HCT116 (cell line): ENCODE data around the gene ASB14. TPM values are rescaled to one million over a fixed set of nuclear protein-coding genes. Genes with fewer than 3 reads are reported as not detected.

Experiments used
- ATAC-seq: fragments of 200-7000 bp; cut with Tn5 transposase; 2 replicates; pipeline ENCODE4 v1.9.1; 2020; ENCODE audit warnings: mild to moderate bottlenecking, moderate library complexity
- BruUV-seq: library from RNA; stranded (reverse); fragments of 400-500 nt; replicated peaks from 2 replicates; lab custom pipeline; 2021; lab: Mats Ljungman, UMichigan
- CTCF ChIA-PET: fragments of 300-600 bp; sonication (Branson Sonifier 250); formaldehyde crosslinking; loops from one replicate; lab custom pipeline; 2021; ENCODE audit warnings: antibody characterized with exemption; lab: Charles Lee
- POLR2A ChIA-PET: fragments of 300-600, 350-600 bp; sonication (Branson Sonifier 250); formaldehyde crosslinking; loops from one replicate; lab custom pipeline; 2021; ENCODE audit warnings: antibody characterized with exemption; lab: Charles Lee
- RAD21 ChIA-PET, 2 experiments: fragments of 300-600 bp; sonication (Branson Sonifier 250); formaldehyde crosslinking; loops; one replicate each; lab custom pipeline; 2023; ENCODE audit warnings: low total read pairs in 2 of 2; ENCODE audit not compliant: uncharacterized antibody in 2 of 2, unreplicated experiment in 2 of 2, low non-redundant PET in 1 of 2; lab: Charles Lee
- DNase-seq: peaks from one replicate; pipeline ENCODE4 v3.0.0-alpha.2; 2010; ENCODE audit warnings: low read depth, low spot score
- H2AFZ ChIP-seq: fragments of 200-600 bp; shearing (Covaris generic), sonication (generic); 2 replicates; pipeline ENCODE4 v1.6.1; 2017; ENCODE audit warnings: low read depth, mixed run types, mixed read lengths, antibody characterized with exemption, low read length; ENCODE audit not compliant: poor library complexity, severe bottlenecking
- H3K27ac ChIP-seq: 2 replicates; pipeline ENCODE4 v1.5.1; 2012; ENCODE audit warnings: low read depth, low read length
- H3K27me3 ChIP-seq: fragments of 200-600 bp; sonication (generic); 2 replicates; pipeline ENCODE4 v1.6.1; 2016; ENCODE audit warnings: mixed run types, low read length, mixed read lengths; ENCODE audit not compliant: insufficient read depth
- H3K36me3 ChIP-seq, 2 experiments: fragments of 200-500 bp in 1 of 2; fragments of 200-600 bp in 1 of 2; sonication (Bioruptor generic) in 1 of 2; sonication (generic) in 1 of 2; 2 replicates each; pipeline versions ENCODE4 v1.5.1 to v1.6.1; 2014 to 2016; ENCODE audit warnings: low read length in 2 of 2, inconsistent platforms in 1 of 2, mixed read lengths in 1 of 2, mixed run types in 1 of 2; ENCODE audit not compliant: insufficient read depth in 2 of 2, control insufficient read depth in 1 of 2
- H3K4me1 ChIP-seq, 2 experiments: fragments of 200-600 bp in 1 of 2; sonication (generic) in 1 of 2; 2 replicates each; pipeline versions ENCODE4 v1.5.1 to v1.6.1; 2012 to 2017; ENCODE audit warnings: low read length in 2 of 2, inconsistent platforms in 1 of 2, mild to moderate bottlenecking in 1 of 2, mixed read lengths in 1 of 2, mixed run types in 1 of 2, moderate library complexity in 1 of 2; ENCODE audit not compliant: insufficient read depth in 2 of 2, control insufficient read depth in 1 of 2
- H3K4me2 ChIP-seq: fragments of 200-600 bp; sonication (generic); 2 replicates; pipeline ENCODE4 v1.6.1; 2017; ENCODE audit warnings: mixed run types, low read length, mixed read lengths
- H3K4me3 ChIP-seq, 2 experiments: fragments of 200-600 bp in 1 of 2; sonication (generic) in 1 of 2; replicated peaks in 1 of 2; 2 replicates each; pipeline ENCODE4 v1.5.1; 2011 to 2016; ENCODE audit warnings: low read length in 2 of 2, control low read depth in 1 of 2, low read depth in 1 of 2, mild to moderate bottlenecking in 1 of 2, mixed read lengths in 1 of 2, mixed run types in 1 of 2
- H3K79me2 ChIP-seq: fragments of 200-600 bp; sonication (generic); 2 replicates; pipeline ENCODE4 v1.6.1; 2017; ENCODE audit warnings: mild to moderate bottlenecking, mixed run types, low read length, moderate library complexity, mixed read lengths; ENCODE audit not compliant: insufficient read depth
- H3K9ac ChIP-seq: fragments of 200-600 bp; sonication (generic); 2 replicates; pipeline ENCODE4 v1.6.1; 2016; ENCODE audit warnings: low read length, mixed read lengths
- H3K9me2 ChIP-seq: fragments of 200-600 bp; sonication (generic), shearing (Covaris generic); 2 replicates; pipeline ENCODE4 v1.6.1; 2017; ENCODE audit warnings: mixed run types, mild to moderate bottlenecking, moderate library complexity; ENCODE audit not compliant: insufficient read depth
- H3K9me3 ChIP-seq, 2 experiments: fragments of 200-500 bp in 1 of 2; fragments of 200-600 bp in 1 of 2; sonication (Bioruptor generic) in 1 of 2; sonication (generic) in 1 of 2; 2 replicates each; pipeline ENCODE4 v1.6.1; 2014 to 2017; ENCODE audit warnings: low read length in 2 of 2, mixed read lengths in 2 of 2, inconsistent platforms in 1 of 2, low read depth in 1 of 2, mild to moderate bottlenecking in 1 of 2, mixed run types in 1 of 2, moderate library complexity in 1 of 2; ENCODE audit not compliant: control insufficient read depth in 1 of 2, insufficient read depth in 1 of 2
- H4K20me1 ChIP-seq: fragments of 200-600 bp; sonication (generic), shearing (Covaris generic); 2 replicates; pipeline ENCODE4 v1.6.1; 2017; ENCODE audit warnings: mixed run types, mild to moderate bottlenecking, moderate library complexity; ENCODE audit not compliant: insufficient read depth
- CBX3 ChIP-seq: IDR thresholded peaks from 2 replicates; pipeline ENCODE4 v1.6.1; 2012; ENCODE audit warnings: low read depth
- ELF1 ChIP-seq: IDR thresholded peaks from 2 replicates; pipeline ENCODE4 v1.6.1; 2012; ENCODE audit warnings: low read depth, borderline replicate concordance
- EZH2phosphoT487 ChIP-seq: fragments of 200-600 bp; IDR thresholded peaks from 2 replicates; pipeline ENCODE4 v1.6.1; 2018; ENCODE audit warnings: antibody characterized with exemption, borderline replicate concordance
- FOSL1 ChIP-seq: IDR thresholded peaks from 2 replicates; pipeline ENCODE4 v1.6.1; 2012; ENCODE audit warnings: low read depth
- JUND ChIP-seq: IDR thresholded peaks from 2 replicates; pipeline ENCODE4 v1.6.1; 2012
- POLR2A ChIP-seq: IDR thresholded peaks from 2 replicates; pipeline ENCODE4 v1.7.0; 2011; ENCODE audit warnings: borderline replicate concordance; ENCODE audit not compliant: insufficient read depth, insufficient read length; ENCODE audit errors: extremely low read depth
- POLR2AphosphoS5 ChIP-seq: IDR thresholded peaks from 2 replicates; pipeline ENCODE4 v1.6.1; 2011; ENCODE audit warnings: mild to moderate bottlenecking, low read depth, low read length, moderate library complexity
- REST ChIP-seq: IDR thresholded peaks from 2 replicates; pipeline ENCODE4 v1.6.1; 2012; ENCODE audit warnings: low read depth
- TCF7L2 ChIP-seq: IDR thresholded peaks from 2 replicates; pipeline ENCODE4 v1.7.0; 2011; ENCODE audit warnings: borderline replicate concordance, inconsistent platforms; ENCODE audit not compliant: insufficient read depth, insufficient read length; ENCODE audit errors: extremely low read depth
- intact Hi-C: fragments of 100-400 bp; cut with micrococcal nuclease; formaldehyde crosslinking; loops from 2 replicates; pipeline ENCODE4 v1.10.0; 2022
- total RNA-seq: library from RNA; stranded (reverse); gene quantifications from one replicate; pipeline ENCODE4 v1.2.1, GENCODE V29; 2021; ENCODE audit not compliant: unreplicated experiment

Gene ASB14
- total RNA-seq, 1 experiment from 2014 or later = not detected

- ChIA-PET RAD21 (no interaction called here), POLR2A (no interaction called here), CTCF (interaction anchor here (1.4 kb wide), 1 partner anchor 9 kb away, joined by 4 read pairs; no protein-coding TSS in a partner anchor)
- H3K9me2 ChIP-seq = no peaks in the 10 kb centered on the region
- H3K27me3 ChIP-seq = no peaks in the 10 kb centered on the region
- no peak overlapping the region for H3K9ac ChIP-seq
- H3K79me2 ChIP-seq = no peaks in the 10 kb centered on the region
- DNase-seq = no peak
- H3K4me2 ChIP-seq = no peak overlapping the region
- no peaks in the 10 kb centered on the region for H3K36me3 ChIP-seq
- no peak overlapping the region for H2AFZ ChIP-seq
- intact Hi-C loops = no loop called here
- ATAC-seq = no peak
- H4K20me1 ChIP-seq = no peaks in the 10 kb centered on the region
- H3K27ac ChIP-seq = no peak overlapping the region
- BruUV-seq = no TSS peak
- no peaks in the 10 kb centered on the region for H3K4me1 ChIP-seq
- H3K4me3 ChIP-seq = no peak overlapping the region
- no peaks in the 10 kb centered on the region for H3K9me3 ChIP-seq
- no peak for TF ChIP-seq POLR2AphosphoS5
- no peak for TF ChIP-seq POLR2A
- no peak for TF ChIP-seq TCF7L2
- TF ChIP-seq ELF1 = no peak
- no peak for TF ChIP-seq EZH2phosphoT487
- TF ChIP-seq REST = no peak
- TF ChIP-seq JUND = no peak
- no peak for TF ChIP-seq FOSL1
- no peak for TF ChIP-seq CBX3
Measured at GRCh38 chr3:57287205-57287604, 5.3 kb downstream of the ASB14 start.
